NT2/D1 (cell line): ENCODE measurements around the gene MBOAT2.

Source experiments
- SUZ12 ChIP-seq: IDR thresholded peaks from 2 replicates; pipeline ENCODE4 v1.6.1; 2011; ENCODE audit not compliant: insufficient read length, insufficient read depth; ENCODE audit errors: extremely low read depth
- ZNF274 ChIP-seq: IDR thresholded peaks from 2 replicates; pipeline ENCODE4 v1.6.1; 2011; ENCODE audit warnings: mild to moderate bottlenecking, low read depth, low read length

DNA sequence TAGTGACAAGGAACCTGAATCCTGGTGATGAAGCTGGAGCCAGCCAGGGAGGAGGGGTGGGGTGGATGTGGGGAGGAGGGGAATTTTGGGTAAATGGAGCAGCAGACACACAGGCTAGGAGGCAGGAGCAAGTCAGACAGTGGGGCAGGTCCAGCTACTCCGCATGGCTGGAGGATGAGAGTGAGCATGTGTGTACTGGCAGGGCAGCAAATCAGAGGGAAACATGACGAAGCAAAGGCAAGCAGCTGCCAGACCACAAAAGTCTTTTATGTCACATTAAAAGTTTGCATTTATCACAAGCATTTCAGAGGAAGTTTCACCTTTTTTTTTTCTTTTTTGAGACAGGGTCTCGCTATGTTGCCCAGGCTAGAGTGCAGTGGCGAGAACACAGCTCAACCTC lies 154.2 kb downstream of the MBOAT2 start:
- TF ChIP-seq ZNF274 (no peak), SUZ12 (no peak)
